ENCODE measurements around the gene KCNK2. TPM values are rescaled to one million over a fixed set of nuclear protein-coding genes. Genes with fewer than 3 reads are reported as not detected.

The KCNK2 gene
- total RNA-seq, 2 experiments from 2014 or later: not detected

DNA sequence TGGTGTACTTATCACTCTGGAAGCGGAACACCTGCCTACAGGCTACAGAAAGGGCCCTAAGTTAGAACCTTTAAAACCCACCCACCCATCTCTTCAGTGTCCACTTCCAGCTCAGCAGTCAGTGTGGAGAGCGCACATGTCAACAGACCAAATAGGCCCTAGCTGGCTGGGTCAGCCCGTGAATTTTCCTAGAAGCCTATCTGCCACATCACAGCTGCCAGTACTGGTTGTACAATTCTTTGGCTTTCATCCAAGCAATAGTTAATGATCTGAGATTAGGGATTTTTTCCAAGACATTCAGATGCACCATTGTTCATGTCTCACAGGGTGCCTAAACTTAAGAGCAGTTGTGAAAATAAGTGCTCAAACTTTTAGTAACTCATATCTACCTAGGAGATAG is 197.1 kb downstream of the KCNK2 start:
- CTCF ChIA-PET: no interaction called here
- no peaks in the 10 kb centered on the region for H3K4me1 Mint-ChIP-seq (ENCODE audit: low read depth)
- DNase-seq: no peak
- no peaks in the 10 kb centered on the region for H3K9me3 Mint-ChIP-seq
- POLR2A ChIA-PET: no interaction called here
- no peaks in the 10 kb centered on the region for H3K27me3 Mint-ChIP-seq
- no peak overlapping the region for H3K4me3 Mint-ChIP-seq
- H3K36me3 Mint-ChIP-seq: no peaks in the 10 kb centered on the region
- intact Hi-C loops (cut with micrococcal nuclease): no loop called here
- H3K27ac Mint-ChIP-seq: no peak overlapping the region

DNA sequence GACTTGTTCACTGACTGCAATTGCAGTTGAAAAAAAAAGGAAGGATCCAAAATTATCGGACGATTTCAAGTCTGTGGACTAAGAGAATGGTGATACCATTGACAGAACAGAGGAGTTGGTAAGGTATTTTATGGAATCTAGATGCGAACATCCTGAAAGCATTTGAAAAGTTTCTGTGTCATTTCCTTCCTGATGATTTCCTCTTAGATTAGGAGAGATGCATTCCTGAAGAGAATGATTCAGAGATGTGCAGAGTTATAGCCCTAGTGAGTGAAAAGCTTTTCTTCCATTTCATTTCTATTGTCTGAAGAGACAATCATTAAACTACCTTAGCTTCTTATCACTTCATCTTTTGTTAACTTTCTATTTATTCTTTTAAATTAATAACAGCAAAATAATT is 200.0 kb downstream of the KCNK2 start:
- Mint-ChIP-seq H3K4me1 (ENCODE audit: low read depth) (no peaks in the 10 kb centered on the region), H3K36me3 (no peaks in the 10 kb centered on the region), H3K27me3 (no peaks in the 10 kb centered on the region), H3K4me3 (no peak overlapping the region), H3K27ac (no peak overlapping the region), H3K9me3 (no peaks in the 10 kb centered on the region)
- POLR2A ChIA-PET: no interaction called here
- no peak for DNase-seq
- CTCF ChIA-PET: no interaction called here
- intact Hi-C loops (cut with micrococcal nuclease): no loop called here

DNA sequence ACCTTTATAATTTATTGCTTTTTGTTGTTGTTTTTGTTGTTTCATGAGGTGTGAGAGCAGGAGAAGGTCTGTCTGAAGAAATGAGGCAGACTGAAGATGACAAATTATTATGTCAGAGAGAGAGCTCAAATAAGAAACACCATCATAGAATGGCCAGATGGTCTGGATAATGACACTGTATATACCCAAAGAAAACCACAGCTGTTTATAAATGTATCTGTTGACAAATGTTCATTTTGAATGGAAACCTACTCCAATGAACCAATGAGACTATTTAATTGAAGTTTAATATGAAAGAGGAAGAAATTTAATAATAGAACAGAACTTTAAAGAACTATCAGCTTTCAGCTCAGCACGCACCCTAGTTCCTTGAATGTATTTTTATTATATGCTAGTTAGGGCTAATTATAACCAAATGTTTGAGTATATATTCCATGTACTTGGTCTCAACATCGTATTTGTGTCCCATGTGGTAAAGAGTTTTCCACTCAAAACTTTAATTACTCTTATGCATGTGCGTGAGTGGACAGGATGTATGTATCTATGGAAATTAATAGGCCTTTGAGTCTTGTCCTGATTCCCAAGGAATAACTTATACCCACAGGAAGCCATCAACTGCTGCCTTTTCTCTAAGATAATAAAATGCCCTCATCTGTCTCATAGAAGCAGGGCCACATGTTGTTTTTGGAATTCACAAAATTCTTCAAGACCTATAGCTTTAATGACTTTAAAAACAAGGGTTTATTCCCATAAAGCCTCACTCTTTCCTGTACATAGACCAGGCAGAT is 202.7 kb downstream of the KCNK2 start:
- no peaks in the 10 kb centered on the region for H3K27me3 Mint-ChIP-seq
- no peaks in the 10 kb centered on the region for H3K9me3 Mint-ChIP-seq
- intact Hi-C loops (cut with micrococcal nuclease): no loop called here
- DNase-seq: no peak
- ChIA-PET CTCF (no interaction called here), POLR2A (no interaction called here)
- no peaks in the 10 kb centered on the region for H3K36me3 Mint-ChIP-seq
- no peaks in the 10 kb centered on the region for H3K4me1 Mint-ChIP-seq (ENCODE audit: low read depth)
- H3K4me3 Mint-ChIP-seq: no peak overlapping the region
- H3K27ac Mint-ChIP-seq: no peak overlapping the region

All from activated CD4-positive, alpha-beta memory T cell treated with anti-CD3 and anti-CD28 coated beads for 36 hours (primary cell).